HG03558 (cell line): ENCODE measurements around the gene RCVRN.

Experiments
- ATAC-seq: cut with Tn5 transposase; IDR thresholded peaks from one replicate; pipeline ENCODE4 v1.9.1; 2021; ENCODE audit warnings: moderate number of reproducible peaks; ENCODE audit not compliant: unreplicated experiment; ENCODE audit errors: extremely low read depth

Gene RCVRN

DNA sequence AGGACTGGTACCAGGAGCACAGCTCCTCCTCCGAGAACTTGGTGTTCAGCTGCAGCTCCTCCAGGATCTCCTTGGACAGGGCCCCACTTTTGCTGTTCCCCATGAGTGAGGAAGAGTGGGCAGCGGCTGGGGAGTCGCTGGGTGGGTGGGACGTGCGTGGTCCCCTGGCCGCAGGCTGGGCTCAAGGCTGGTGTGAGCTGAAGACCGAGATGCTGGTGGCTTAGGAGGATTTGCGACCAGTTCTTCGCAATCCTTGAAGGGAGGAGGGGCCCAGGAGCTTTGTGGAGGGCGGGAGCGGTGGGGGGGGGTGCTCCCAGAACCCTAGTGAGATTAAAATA, at the start of gene RCVRN:
TSS of gene RCVRN (minus strand) at position 194 of the 338 bp plus-strand sequence. CDS start at position 103, 91 bp downstream.
- no peak for ATAC-seq

DNA sequence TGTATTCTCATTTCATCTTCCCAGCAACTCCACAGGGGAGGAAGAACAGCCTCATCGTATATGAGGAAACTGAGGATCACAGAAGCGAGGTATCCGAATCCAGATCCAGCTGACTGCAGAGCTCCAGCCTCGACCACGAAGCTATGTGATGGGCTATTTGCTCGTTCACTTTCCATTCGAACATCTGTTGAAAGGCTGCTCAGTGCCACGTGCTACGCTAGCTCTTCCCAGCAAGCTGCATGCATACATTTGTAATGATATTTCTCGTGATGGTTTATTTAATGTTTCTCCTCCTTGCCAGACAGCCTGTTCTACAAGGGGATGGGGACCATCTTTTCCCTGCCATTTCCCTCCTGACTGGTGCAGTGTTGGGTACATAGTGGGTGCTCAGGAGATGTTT, 48.4 kb upstream of the RCVRN start:
- ATAC-seq, result no peak

DNA sequence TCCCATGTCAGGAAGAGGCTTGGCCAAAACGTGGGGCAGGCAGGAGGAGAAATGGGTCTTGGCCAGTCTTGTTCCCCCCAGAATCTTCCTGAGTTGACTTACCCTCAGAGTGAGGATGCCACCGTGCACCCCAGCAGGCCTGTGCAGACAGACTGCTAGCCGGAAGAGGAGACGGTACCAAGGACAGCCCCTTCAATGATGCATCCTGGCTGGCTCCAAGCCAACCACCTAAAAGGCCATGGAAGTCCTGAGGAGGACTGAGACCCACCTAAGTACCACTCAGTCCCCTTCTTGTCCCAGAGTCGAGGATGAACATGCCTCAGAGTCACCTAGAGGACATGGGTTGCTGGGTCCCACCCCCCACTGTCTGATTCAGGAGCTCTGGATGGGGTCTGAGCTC, 46.7 kb upstream of the RCVRN start:
- no peak for ATAC-seq

DNA sequence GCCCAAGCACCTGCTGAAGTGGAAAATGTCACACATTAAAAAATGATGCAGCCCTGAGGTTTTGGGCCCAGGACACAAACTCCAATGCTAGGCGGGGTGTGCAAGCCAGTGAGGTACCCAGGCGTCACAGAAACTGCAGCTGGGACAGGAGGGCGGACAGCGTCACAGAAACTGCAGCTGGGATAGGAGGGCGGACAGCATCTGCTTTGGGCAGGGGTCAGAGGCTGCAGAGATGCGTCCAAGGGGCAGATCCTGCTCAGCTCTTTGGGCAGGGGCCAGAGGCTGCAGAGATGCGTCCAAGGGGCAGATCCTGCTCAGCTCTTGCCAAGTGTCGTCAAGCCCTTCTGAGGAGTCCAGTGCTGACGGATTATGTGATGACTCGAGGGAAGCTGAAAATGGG, 43.9 kb upstream of the RCVRN start:
- ATAC-seq, result no peak

DNA sequence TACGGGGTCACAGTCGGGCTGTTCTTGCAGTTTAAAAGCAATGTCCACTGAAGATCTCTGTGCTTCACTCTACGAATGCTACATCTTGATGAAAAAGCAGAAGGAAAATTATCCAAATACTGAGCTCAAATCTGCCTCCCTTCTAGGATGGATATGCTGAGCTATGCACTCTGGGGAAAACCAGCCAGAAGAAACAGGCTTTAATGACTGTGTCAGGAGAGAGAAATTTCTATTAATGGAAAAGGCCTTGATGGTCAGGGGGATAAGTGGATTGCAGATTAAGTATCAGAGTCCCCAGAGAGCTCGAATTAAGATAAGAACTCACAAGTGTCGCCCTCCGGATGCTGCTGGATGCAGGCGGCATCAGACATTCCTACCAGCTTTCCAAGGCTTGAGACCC, 39.6 kb upstream of the RCVRN start:
- ATAC-seq, result no peak

DNA sequence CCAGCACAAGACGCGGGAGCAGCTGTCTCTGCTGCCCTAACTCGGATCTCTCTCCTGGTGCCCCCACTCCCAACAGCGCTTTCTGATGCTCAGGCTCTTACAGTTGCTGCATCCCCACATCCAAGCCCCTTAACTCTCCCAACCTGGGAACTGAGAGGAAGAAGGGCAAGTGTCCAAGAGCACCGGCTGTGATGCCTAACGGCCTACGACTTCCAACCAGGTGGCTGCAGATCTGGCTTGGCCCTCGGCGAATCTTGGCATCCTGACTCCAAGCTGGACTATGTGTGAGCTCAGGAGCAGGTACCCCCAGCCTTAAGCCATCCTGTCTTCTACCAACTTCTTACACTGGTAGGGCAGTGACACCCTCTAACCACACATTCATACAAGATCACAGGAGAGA, 38.3 kb upstream of the RCVRN start:
- ATAC-seq, result no peak

DNA sequence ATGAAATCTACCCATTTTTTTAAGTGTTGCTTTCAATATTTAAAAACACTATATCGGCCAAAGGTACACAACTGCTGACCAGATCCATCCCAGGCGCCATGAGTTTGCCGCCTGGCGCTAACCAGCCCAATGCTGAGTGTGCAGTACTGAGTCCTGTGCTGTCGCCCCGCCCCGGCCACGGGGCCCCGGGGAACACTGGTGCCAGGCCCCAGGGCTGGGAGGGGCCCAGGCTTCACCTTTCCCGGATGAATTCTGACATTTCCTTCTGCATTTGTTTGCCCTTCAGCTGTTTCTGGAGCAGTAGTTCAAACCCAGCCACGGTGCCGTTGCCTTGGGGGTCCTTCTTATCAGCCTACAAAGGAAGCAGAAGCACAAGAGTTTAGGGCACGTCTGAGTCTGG, 37.8 kb upstream of the RCVRN start:
- no peak for ATAC-seq

DNA sequence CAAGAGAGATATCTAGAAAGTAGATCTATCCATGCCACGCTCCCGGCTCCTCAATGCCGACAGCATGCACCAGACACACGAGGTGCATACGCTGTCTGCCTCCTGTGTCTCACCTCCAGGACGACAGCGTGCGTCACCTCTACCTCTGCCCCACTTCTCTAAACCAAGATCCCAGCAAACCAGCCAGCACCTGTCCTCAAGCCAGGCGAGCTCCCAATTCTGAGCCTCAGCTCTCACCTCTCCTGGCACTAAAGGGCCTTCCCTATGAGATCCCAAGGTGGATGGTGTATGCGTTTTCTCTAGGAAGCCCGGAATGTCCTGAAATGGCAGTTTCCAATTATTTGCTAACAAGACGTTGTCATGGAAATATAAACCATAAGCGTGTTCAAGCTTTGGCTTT, 36.2 kb upstream of the RCVRN start:
- no peak for ATAC-seq

DNA sequence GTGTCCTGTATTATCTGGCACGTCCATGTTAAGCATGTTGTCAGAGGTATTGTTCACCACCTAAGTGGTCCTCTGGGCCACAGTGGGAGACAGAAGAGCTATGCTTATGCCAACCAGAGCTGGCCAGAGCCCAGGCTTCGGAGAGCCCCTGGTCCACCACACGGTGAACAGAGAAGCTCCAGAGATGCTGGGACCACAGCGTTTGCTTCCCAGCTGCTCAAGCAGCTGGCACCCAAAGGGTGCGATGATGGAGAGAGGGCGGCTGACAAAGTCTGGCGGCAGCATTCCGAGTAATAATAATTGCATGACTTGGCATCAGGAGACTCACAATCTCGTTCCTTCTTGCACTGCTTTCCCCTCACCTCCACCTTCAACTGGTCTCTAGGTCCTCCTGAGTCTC, 35.8 kb upstream of the RCVRN start:
- no peak for ATAC-seq

DNA sequence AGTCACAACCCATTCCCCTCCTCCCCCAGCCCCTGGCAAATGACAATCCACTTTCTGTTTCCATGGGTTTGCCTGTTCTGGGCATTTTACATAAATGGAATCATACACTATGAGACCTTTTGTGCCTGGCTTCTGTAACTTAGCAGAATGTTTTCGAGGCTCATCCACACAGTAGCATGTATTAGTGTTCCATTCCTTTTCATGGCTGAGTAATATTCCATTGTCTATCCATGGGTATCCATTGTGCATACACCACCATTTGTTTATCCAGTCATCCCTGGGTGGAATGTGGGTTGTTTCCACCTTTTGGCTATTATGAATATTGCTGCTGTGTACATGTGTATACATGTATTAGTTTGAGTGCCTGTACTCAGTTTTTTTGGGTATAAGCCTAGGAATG, 33.7 kb upstream of the RCVRN start:
- no peak for ATAC-seq

DNA sequence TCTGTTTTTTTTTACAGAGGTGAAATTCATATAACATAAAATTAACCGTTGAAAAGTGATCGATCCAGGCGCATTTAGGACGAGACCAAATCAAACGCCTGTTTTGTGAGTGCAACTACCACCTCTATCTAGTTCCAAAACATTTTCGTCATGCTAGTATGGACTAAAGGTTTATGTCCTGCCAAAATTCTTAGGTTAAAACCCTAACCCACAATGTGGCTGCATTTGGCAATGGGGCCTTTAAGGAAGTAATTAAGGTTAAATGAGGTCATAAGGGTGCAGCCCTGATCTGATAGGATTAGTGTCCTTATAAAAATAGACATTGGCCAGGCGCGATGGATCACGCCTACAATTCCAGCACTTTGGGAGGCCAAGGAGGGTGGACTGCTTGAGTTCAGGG, 32.8 kb upstream of the RCVRN start:
- ATAC-seq, result no peak

DNA sequence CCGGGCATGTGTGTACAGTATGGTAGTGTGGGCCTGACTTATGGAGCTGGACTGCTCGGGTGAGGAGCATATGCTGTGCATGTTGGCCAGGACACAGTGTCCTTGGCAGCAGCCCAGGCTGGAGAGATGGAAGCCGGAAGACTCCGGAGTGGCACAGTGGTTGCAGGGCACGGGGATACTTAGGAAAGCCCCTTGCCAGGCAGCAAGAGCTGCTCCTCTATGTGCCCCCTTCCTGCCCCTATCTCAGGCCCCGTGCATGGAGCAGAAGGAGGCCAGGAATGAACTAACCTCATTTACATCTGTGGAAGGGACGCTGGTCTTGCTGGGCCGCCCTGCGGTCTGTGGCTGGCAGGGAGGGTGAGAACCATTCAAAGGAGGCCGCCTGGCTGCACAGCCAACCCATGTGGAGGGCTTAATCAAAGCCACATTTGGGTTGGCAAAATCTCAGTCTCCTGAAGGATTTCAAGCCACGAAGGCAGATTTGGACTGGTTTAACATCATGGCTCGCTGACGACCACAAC, 32.2 kb upstream of the RCVRN start:
- ATAC-seq, result no peak

DNA sequence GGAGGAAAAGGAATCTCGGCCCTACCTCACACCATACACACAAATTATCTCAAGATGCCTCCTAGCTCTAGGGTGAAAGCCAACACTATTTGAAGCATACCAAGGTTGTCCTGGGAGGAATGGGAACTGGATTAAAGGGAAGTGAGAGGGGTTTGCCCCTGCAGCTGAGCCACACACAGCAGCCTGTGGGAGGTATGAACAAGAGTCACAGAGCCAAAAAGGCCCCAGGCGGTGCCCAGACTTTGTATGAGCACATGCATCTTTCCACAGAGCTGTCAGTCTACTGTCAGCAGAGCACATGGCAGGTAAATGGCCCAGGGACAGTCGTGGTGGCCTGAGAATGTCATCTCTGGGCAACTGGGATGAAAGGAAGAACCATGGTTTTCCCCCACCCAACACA, 31.0 kb upstream of the RCVRN start:
- no peak for ATAC-seq

DNA sequence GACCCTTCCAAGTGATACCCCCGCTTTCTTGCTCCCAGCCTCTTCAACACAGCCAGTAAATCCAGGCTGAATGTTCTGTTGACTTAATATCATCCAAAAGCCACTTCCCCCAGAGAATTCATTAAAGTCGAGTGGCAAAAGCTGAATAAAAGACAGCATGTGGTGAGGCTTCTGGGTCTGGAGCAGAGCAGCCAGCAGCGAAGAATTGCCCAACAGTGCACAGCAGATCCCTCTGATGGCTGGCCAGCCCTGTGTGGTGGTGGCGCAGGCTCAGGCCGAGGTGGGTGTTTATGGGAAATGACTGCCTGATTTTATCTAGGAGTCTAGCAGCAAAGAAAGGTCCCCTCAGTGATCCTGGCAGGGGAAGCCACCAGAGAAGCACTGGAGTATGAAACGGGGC, 30.3 kb upstream of the RCVRN start:
- no peak for ATAC-seq

DNA sequence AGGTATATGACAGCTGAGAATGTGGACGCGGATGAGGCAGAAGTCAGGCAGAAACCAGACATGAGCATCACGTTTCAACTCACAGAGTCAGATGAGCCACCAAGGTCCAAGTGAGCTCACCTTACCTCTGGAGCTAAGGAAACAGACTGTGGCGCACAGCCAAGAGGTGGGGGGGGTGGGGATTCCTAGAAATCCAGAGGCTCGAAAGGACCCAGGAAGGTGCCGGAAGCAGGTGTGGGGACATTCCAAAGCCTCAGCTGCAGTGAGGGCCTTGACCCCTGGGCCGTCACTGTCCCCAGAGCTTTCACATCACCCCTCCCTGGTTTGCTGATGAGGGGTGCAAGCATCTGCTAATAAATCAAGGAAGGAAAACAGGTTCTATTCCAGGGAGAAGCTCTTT, 29.3 kb upstream of the RCVRN start:
- no peak for ATAC-seq

DNA sequence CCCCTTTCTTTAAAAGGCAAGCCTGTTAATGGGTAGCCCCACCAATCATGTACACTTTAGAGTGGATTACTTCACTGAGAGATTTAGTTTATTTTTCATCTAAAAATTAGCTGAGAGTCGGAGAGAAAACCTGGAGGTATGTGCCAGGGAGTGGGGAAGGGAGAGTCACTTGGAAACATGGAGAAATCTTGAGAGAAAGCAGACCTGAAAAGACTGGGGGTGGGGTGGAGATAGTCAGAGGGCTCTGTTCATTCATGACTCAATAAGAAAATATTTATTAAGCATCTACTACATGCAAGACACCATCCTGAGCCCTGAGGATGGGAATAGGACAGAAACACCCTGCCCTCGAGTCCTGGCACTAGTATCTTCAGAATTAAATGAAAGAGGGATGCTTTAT, 27.4 kb upstream of the RCVRN start:
- no peak for ATAC-seq

DNA sequence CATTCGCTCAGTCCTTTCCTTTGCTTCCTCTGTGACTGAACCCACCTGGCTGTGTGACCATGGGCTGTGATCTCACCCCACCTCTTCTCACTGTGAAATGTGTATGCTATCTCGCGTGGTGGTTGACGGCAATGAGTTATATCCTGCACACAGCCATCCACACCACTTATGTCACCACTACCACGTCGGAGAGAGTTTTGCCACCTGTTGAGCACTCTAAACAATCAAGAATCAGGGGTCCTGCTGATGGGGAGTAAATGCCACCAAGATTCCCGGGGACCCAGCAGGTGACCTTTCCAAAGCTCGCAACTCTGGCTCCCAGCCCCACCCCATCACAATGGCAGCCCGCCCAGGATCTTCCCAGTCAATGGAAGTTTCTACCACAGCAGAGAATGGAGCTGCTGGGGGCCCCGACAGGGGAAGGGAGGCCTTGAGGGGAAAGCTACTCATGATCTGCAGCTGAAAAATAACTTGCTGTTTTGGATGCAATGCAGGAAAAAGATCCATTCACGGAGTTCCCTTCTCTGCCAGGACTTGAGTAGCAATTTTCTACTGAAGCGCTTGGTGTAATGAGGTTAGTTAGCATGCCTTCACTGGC, 26.2 kb upstream of the RCVRN start:
- no peak for ATAC-seq

DNA sequence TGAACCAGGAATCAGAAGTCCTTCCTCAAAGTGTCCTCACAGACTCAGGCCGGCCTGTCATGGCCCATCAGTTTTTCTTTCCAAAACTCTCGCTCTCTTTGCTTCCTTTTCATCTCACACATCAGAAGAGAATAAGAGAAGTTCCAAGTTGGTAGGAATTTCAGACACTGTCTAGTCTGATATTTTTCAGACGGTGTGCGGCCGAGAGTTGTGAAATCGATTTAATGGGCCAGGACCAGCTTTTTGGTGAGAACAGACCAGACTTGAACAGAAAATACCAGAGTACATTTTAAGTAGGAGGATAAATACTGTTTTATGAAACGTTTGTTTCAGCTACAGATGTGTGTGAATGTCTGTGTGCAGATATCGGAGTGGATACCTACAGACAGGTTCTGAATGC, 24.8 kb upstream of the RCVRN start:
- ATAC-seq, result no peak

DNA sequence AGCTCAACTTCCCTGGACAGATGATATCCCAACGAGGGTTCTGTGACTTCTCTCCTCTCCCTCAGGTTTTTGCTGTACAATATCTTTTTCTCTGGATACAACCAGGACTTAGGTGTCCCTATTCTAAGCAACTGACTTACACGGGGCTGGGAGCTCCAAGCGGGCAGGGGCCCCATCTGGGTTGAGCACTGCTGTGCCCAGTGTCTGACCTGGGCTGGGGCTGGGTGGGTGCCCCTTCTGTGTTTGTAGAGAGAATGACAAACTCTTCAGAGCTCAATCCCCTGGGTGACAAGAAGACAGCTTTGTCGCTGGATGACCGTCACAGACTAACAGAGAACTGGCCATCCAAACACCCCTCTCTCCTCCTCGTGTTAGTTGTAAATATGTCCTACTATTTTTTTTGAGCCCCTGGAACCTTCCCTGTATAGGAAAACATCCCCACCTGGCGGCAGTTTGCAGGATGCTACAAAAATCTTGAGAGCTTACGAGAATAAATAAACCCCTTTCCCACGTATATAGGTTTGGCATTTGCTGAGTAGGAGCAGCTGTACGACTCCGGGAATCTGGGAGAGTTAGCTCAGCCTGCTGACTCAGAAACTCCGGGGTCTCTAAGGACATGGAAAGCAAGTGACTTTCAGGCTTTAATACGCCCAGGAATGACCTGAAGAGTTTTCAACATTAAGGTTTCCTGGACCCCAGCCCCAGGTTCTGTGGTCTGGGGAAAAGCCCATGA, 23.7 kb upstream of the RCVRN start:
- ATAC-seq, result no peak

DNA sequence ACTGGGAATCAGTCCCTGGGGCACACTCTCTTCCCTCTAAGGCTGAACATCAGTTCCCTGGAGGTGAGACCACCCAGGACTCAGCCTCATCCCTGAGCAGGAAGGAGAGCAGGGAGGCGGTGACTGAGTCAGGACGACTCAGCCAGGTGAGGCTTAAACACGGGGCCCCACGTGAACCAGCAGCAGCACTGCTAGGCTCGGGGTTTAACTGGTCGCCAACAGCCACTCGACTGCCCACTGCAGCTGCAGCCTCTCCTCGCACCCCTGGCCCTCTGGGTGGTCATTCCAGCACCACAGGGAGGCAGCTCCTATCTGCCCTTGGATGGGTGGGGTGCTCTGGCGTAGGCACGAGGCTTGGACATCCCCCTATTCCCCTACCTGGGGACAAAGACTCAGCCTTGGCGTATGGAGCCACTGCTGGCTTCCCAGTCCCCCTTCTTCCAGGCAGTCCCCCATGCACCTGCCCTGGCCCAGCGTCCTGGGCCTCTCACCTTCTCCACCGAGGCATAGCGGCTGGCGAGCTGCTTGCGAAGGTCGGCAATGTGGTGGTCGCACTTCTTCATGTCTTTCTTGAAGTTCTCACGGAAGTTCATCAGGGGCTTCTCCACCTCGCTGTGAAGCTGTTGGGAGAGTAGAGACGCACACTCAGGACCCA, 21.2 kb upstream of the RCVRN start:
- ATAC-seq, result no peak

DNA sequence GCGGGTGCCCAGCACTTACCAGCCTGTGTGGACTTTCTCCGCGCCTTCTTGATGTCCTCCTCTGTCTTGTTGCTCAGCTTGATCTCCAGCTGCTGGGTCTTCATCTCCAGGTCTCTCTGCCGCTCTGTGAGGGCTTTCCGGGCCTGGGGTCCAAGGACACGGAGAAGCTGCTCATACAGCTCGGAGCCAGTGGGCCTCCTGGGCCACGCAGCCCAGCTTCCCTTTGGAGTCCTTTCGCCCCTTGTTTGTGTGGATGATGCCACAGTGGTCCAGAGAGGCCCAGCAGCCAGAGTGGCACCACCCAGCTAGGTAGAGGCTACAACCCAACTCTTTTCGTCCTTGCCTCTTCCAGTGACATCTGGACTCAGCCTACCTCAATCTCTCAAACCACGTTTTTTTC, 20.4 kb upstream of the RCVRN start:
- ATAC-seq, result no peak

DNA sequence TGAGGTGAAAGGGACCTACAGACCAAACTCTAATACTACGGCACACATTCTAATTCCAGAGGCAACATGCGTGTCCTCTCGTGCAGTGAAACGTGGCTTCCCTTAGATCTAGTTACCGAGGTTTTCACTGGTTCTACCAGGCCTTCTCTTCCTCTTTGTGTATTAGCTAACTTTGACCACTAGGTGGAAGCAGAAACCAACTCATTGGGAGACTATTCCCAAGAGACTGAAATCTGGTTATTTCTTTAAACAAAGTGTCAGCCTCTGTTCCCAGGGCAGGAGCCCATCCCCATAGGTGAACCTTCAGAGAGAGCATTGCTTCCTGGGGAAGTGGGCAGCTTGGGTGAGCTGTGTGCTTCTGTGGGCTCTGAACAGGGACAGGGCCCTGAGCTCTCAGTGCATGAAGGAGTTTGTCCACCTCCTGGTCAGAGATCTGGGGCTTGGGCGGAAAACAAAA, 19.7 kb upstream of the RCVRN start:
- no peak for ATAC-seq
